Ovary (tissue), 9 donors: ENCODE results near the gene CWC25. TPM values are rescaled to one million over a fixed set of nuclear protein-coding genes. Genes with fewer than 3 reads are reported as not detected.

Source experiments
- DNase-seq, 5 donors: peaks; one replicate each; pipeline ENCODE4 v3.0.0-alpha.2; 2019 to 2020
- H3K27ac ChIP-seq, 2 donors: fragments of 200-600 bp; one replicate each; pipeline versions ENCODE4 v1.5.1 to v1.8.0; 2019 to 2022
- H3K27me3 ChIP-seq: fragments of 200-600 bp; one replicate; pipeline ENCODE4 v1.8.0; 2022
- H3K36me3 ChIP-seq: fragments of 200-600 bp; sonication (generic); one replicate; pipeline ENCODE4 v1.5.1; 2019
- H3K4me1 ChIP-seq: one replicate; pipeline ENCODE4 v1.8.1; 2013; ENCODE audit warnings: mild to moderate bottlenecking, moderate library complexity; ENCODE audit not compliant: insufficient read depth
- H3K4me3 ChIP-seq: fragments of 200-600 bp; sonication (generic); one replicate; pipeline ENCODE4 v1.5.1; 2017
- H3K9me3 ChIP-seq, 2 donors: fragments of 200-600 bp in 1 of 2; sonication (generic) in 1 of 2; one replicate each; pipeline versions ENCODE4 v1.5.1 to v1.8.1; 2013 to 2019; ENCODE audit warnings: mild to moderate bottlenecking in 1 of 2, moderate library complexity in 1 of 2
- EP300 ChIP-seq: sonication (generic); formaldehyde crosslinking; IDR thresholded peaks from one replicate; pipeline ENCODE4 v1.6.1; 2017; ENCODE audit warnings: antibody characterized with exemption
- POLR2A ChIP-seq: fragments of 450-650 bp; IDR thresholded peaks from one replicate; pipeline ENCODE4 v1.6.1; 2017; ENCODE audit warnings: antibody characterized with exemption, mild to moderate bottlenecking, moderate library complexity
- WGBS, 3 donors: extraction: QIAGEN DNeasy Blood & Tissue Kit in 1 of 3; methylation state at CpG; one replicate each; pipeline versions ENCODE4 v1.1.5 to v1.1.7; 2013 to 2017; 5-methylcytosine and 5-hydroxymethylcytosine counted together
- intact Hi-C, 4 donors: fragments of 100-400 bp; cut with DNase I; formaldehyde crosslinking; loops; one replicate each; pipeline versions ENCODE4 v1.11.0 to v1.15.1; 2022 to 2023
- polyA plus RNA-seq, 2 donors: library from polyadenylated mRNA; stranded (reverse); fragments of 200-250 nt in 1 of 2; fragments of 350-450 nt in 1 of 2; fragmentation: Illumina TruSeq in 1 of 2; extraction: RNeasy Lipid Tissue Mini Kit (QIAGEN cat#74804) in 1 of 2; gene quantifications; one replicate each; pipeline ENCODE4 v1.2.3, GENCODE V29; 2013 to 2014
- total RNA-seq, 7 donors: library from RNA; depleted of rRNA in 2 of 7; stranded (reverse); fragments of >200 nt in 2 of 7; fragmentation: NEBNext Ultra II Directional in 3 of 7; extraction: Animal tissue kit (Norgen Biotek cat#: 25700) in 3 of 7; gene quantifications; one replicate each; pipeline versions ENCODE4 v1.1.0 to v1.2.4, GENCODE V29; 2016 to 2023
- TF ChIP-seq, protein P1 (sequence below), 3 donors: fragments of 450-650 bp in 2 of 3; fragments of 200-600 bp in 1 of 3; IDR thresholded peaks; one replicate each; pipeline versions ENCODE4 v1.5.1 to v1.8.0; 2016 to 2022; ENCODE audit warnings: antibody characterized with exemption in 3 of 3, mild to moderate bottlenecking in 1 of 3
- donor health status: DM: no; HTN: no; CAD: no; lungs with moderate emphysema.
- donor health status: DM: no; HTN: no; CAD: no.
- donor health status: Bipolar disorder and iron deficiency.
- donor health status: DM: yes; HTN: yes; CAD: no.
- donor health status: DM: no; HTN: no; CAD: no.
- donor health status: DM: yes; HTN: yes; CAD: no.

CWC25 gene
- total and polyA plus RNA-seq, 9 donors, result 16.4 to 25.2 (median 18.6) TPM

DNA sequence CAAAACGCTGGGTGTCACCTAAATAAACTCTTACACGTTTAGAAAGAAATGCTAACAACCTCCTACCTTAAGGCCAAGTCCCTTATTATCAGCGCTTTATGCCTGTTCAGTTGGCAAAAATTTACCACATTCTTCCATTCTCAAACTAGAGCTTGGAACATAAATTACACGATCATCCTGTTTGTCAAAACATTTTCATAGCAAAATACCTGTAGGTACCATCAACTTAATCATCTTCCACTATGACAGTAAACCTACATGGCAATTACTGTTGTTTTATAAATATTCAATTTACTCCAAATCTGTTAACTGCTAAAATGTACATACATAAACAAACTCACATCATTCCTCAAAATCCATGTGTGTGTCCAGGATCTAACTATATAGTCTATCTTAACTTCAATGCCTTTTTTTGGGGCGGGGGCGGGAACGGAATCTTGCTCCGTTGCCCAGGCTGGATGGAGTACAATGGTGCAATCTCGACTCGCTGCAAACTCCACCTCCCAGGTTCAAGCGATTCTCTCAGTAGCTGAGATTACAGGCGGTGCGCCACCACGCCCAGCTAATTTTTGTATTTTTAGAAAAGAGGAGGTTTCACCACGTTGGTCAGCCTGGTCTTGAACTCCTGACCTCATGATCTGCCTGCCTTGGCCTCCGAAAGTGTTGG, 24.0 kb upstream of the CWC25 start:
- Histone ChIP-seq H3K4me3 (no peak overlapping the region), H3K27ac (no peak overlapping the region), H3K4me1 (no peaks in the 10 kb centered on the region), H3K27me3 (no peaks in the 10 kb centered on the region), H3K36me3 (no peaks in the 10 kb centered on the region), H3K9me3 (no peaks in the 10 kb centered on the region)
- TF ChIP-seq EP300, result no peak
- TF ChIP-seq, protein P1, sequence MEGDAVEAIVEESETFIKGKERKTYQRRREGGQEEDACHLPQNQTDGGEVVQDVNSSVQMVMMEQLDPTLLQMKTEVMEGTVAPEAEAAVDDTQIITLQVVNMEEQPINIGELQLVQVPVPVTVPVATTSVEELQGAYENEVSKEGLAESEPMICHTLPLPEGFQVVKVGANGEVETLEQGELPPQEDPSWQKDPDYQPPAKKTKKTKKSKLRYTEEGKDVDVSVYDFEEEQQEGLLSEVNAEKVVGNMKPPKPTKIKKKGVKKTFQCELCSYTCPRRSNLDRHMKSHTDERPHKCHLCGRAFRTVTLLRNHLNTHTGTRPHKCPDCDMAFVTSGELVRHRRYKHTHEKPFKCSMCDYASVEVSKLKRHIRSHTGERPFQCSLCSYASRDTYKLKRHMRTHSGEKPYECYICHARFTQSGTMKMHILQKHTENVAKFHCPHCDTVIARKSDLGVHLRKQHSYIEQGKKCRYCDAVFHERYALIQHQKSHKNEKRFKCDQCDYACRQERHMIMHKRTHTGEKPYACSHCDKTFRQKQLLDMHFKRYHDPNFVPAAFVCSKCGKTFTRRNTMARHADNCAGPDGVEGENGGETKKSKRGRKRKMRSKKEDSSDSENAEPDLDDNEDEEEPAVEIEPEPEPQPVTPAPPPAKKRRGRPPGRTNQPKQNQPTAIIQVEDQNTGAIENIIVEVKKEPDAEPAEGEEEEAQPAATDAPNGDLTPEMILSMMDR (IDR thresholded peaks at IDR 0.05), result no peak
- no peak for TF ChIP-seq POLR2A
- WGBS, 3 donors, result 63 to 69% (median 64%) methylated on average over 16 of the region's 16 CpGs
- no peak for DNase-seq
- intact Hi-C loops, result loop anchor here in 1 of 4 donors (10.0 kb wide), 1 partner anchor 64 kb away; no protein-coding TSS in a partner anchor

DNA sequence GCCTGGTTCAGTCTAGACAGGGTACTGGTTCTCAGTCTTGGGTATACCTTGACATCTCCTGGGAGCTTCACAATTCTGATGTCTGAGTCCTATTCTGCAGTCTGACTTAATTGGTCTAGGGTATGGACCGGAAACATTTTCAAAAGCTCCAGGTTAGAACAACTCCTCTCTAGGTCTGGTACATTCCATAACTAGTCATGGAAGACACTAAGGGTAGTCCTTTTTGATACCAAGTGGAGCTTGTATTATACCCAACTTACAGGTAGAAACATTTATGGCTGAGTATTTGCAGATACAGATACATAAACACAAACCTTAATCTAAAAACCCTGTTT, 23.4 kb upstream of the CWC25 start:
- Histone ChIP-seq H3K9me3 (no peaks in the 10 kb centered on the region), H3K27ac (no peak overlapping the region), H3K36me3 (no peaks in the 10 kb centered on the region), H3K4me3 (no peak overlapping the region), H3K27me3 (no peaks in the 10 kb centered on the region), H3K4me1 (no peaks in the 10 kb centered on the region)
- intact Hi-C loops, result loop anchor here in 1 of 4 donors (10.0 kb wide), 1 partner anchor 64 kb away; no protein-coding TSS in a partner anchor
- DNase-seq, result no peak
- WGBS, 3 donors, result 95 to 100% (median 98%) methylated on average over 1 of the region's 1 CpG
- TF ChIP-seq POLR2A (no peak), EP300 (no peak)
- TF ChIP-seq, protein P1 (IDR thresholded peaks at IDR 0.05), result no peak

DNA sequence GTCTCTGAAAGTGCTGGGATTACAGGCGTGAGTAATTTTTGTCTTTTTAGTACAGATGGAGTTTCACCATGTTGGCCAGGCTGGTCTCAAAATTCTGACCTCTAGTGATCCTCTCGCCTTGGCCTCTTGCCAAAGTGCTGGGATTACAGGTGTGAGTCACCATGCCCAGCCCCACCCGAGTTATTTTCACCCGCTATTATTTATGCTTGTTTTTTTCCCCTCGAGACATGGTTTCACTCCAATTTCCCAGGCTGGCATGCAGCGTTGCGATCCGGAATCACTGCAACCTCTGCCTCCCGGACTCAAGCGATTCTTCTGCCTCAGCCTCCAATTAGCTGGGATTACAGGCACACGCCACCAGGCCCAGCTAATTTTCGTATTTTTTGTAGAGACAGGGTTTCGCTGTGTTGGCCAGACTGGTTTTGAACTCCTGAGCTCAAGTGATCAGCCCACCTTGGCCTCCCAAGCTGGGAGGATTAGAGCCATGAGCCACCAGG, 19.2 kb upstream of the CWC25 start:
- no peak for DNase-seq
- 65 to 76% (median 69%) methylated on average over 12 to 13 of the region's 13 CpGs for WGBS, 3 donors
- no peak overlapping the region for H3K27ac ChIP-seq
- no peaks in the 10 kb centered on the region for H3K36me3 ChIP-seq
- H3K9me3 ChIP-seq, result no peaks in the 10 kb centered on the region
- no peaks in the 10 kb centered on the region for H3K27me3 ChIP-seq
- TF ChIP-seq POLR2A (no peak), EP300 (no peak)
- TF ChIP-seq, protein P1 (IDR thresholded peaks at IDR 0.05), result no peak
- intact Hi-C loops, result loop anchor here in 1 of 4 donors (10.0 kb wide), 1 partner anchor 60 kb away; no protein-coding TSS in a partner anchor
- no peak overlapping the region for H3K4me3 ChIP-seq
- H3K4me1 ChIP-seq, result no peaks in the 10 kb centered on the region

DNA sequence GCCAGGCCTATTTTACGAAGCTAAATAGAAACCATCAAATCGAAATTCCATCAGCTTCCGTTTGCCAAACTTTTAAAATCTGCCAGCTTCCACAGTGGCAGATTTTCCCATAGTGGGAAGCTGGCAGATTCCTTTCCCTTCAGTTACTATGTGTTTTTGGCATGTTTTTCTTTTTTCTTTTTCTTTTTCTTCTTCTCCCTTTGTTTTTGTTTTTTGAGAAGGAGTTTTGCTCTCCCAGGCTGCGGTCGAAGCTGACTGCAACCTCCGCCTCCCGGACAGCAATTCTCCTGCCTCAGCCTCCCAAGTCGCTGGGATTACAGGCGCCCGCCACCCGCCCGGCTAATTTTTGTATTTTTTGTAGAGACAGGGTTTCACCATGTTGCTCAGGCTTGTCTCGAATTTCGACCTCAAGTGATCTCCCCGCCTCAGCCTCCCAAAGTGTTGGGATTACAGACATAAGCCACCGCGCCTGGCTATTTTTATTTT, 684 bp upstream of the CWC25 start:
- H3K4me3 ChIP-seq, result peak overlapping the region; percentile 95
- peaks cover 2% of the 10 kb centered on the region for H3K4me1 ChIP-seq
- no peaks in the 10 kb centered on the region for H3K36me3 ChIP-seq
- no peaks in the 10 kb centered on the region for H3K27me3 ChIP-seq
- peak overlapping the region; percentile 88 to 93 for H3K27ac ChIP-seq
- intact Hi-C loops, result no loop called here
- no peaks in the 10 kb centered on the region for H3K9me3 ChIP-seq
- DNase-seq, result peak in 3 of 5 donors; percentile 29 to 41 (median 34)
- TF ChIP-seq EP300, result no peak
- 82 to 86% (median 84%) methylated on average over 17 of the region's 17 CpGs for WGBS, 3 donors

DNA sequence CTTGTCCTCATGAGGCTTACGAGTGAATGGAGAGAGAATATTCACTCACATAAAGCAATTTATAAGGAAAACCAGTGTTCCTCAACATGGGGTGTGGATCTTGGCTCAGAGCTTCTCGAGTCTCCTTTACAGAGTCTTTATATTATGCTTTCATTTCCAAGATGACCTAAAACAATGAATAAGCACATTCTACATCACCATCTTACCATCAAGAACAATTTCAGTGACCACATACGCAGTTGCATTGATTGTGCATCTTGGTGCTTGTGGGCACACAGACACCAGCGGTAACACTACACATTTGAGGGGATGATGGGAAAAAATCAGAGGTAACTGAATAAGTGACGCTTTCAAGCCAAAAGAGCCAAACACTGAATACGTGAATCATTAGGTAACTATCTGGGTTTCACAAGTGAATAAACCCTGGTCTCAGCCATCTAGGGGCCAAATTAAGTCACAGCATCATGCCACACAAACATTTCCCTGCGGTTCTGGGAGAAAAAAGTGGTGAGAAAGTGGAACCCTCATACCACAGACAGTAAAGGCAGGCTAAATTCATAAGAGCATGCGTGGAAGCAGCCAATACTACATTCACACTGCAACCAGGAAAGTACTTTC, 9.4 kb downstream of the CWC25 start:
- no peak overlapping the region for H3K27ac ChIP-seq
- H3K4me1 ChIP-seq, result no peaks in the 10 kb centered on the region
- no peak for DNase-seq
- no peaks in the 10 kb centered on the region for H3K36me3 ChIP-seq
- no peak for TF ChIP-seq EP300
- TF ChIP-seq, protein P1 (IDR thresholded peaks at IDR 0.05), result no peak
- no peak for TF ChIP-seq POLR2A
- no peaks in the 10 kb centered on the region for H3K27me3 ChIP-seq
- no peak overlapping the region for H3K4me3 ChIP-seq
- H3K9me3 ChIP-seq, result no peaks in the 10 kb centered on the region
- WGBS, 3 donors, result 79 to 82% (median 80%) methylated on average over 8 of the region's 8 CpGs
- intact Hi-C loops, result no loop called here
